HCT116 (cell line): ENCODE measurements around the gene POLE3. TPM values are rescaled to one million over a fixed set of nuclear protein-coding genes. Genes with fewer than 3 reads are reported as not detected.

Source experiments
- ATAC-seq: fragments of 200-7000 bp; cut with Tn5 transposase; 2 replicates; pipeline ENCODE4 v1.9.1; 2020; ENCODE audit warnings: mild to moderate bottlenecking, moderate library complexity
- Bru-seq: library from RNA; stranded (reverse); fragments of 400-500 nt; gene quantifications from one replicate; lab custom pipeline; 2021; lab: Mats Ljungman, UMichigan
- BruChase-seq, 2 experiments: library from RNA; stranded (reverse); fragments of 400-500 nt; gene quantifications; one replicate each; lab custom pipeline; 2021; lab: Mats Ljungman, UMichigan
- BruUV-seq: library from RNA; stranded (reverse); fragments of 400-500 nt; replicated peaks from 2 replicates; lab custom pipeline; 2021; lab: Mats Ljungman, UMichigan
- CTCF ChIA-PET: fragments of 300-600 bp; sonication (Branson Sonifier 250); formaldehyde crosslinking; loops from one replicate; lab custom pipeline; 2021; ENCODE audit warnings: antibody characterized with exemption; lab: Charles Lee
- POLR2A ChIA-PET: fragments of 300-600, 350-600 bp; sonication (Branson Sonifier 250); formaldehyde crosslinking; loops from one replicate; lab custom pipeline; 2021; ENCODE audit warnings: antibody characterized with exemption; lab: Charles Lee
- RAD21 ChIA-PET, 2 experiments: fragments of 300-600 bp; sonication (Branson Sonifier 250); formaldehyde crosslinking; loops; one replicate each; lab custom pipeline; 2023; ENCODE audit warnings: low total read pairs in 2 of 2; ENCODE audit not compliant: uncharacterized antibody in 2 of 2, unreplicated experiment in 2 of 2, low non-redundant PET in 1 of 2; lab: Charles Lee
- DNase-seq: peaks from one replicate; pipeline ENCODE4 v3.0.0-alpha.2; 2010; ENCODE audit warnings: low read depth, low spot score
- H2AFZ ChIP-seq: fragments of 200-600 bp; shearing (Covaris generic), sonication (generic); 2 replicates; pipeline ENCODE4 v1.6.1; 2017; ENCODE audit warnings: low read depth, mixed run types, mixed read lengths, antibody characterized with exemption, low read length; ENCODE audit not compliant: poor library complexity, severe bottlenecking
- H3K27ac ChIP-seq: 2 replicates; pipeline ENCODE4 v1.5.1; 2012; ENCODE audit warnings: low read depth, low read length
- H3K27me3 ChIP-seq: fragments of 200-600 bp; sonication (generic); 2 replicates; pipeline ENCODE4 v1.6.1; 2016; ENCODE audit warnings: mixed run types, low read length, mixed read lengths; ENCODE audit not compliant: insufficient read depth
- H3K36me3 ChIP-seq, 2 experiments: fragments of 200-500 bp in 1 of 2; fragments of 200-600 bp in 1 of 2; sonication (Bioruptor generic) in 1 of 2; sonication (generic) in 1 of 2; 2 replicates each; pipeline versions ENCODE4 v1.5.1 to v1.6.1; 2014 to 2016; ENCODE audit warnings: low read length in 2 of 2, inconsistent platforms in 1 of 2, mixed read lengths in 1 of 2, mixed run types in 1 of 2; ENCODE audit not compliant: insufficient read depth in 2 of 2, control insufficient read depth in 1 of 2
- H3K4me1 ChIP-seq, 2 experiments: fragments of 200-600 bp in 1 of 2; sonication (generic) in 1 of 2; 2 replicates each; pipeline versions ENCODE4 v1.5.1 to v1.6.1; 2012 to 2017; ENCODE audit warnings: low read length in 2 of 2, inconsistent platforms in 1 of 2, mild to moderate bottlenecking in 1 of 2, mixed read lengths in 1 of 2, mixed run types in 1 of 2, moderate library complexity in 1 of 2; ENCODE audit not compliant: insufficient read depth in 2 of 2, control insufficient read depth in 1 of 2
- H3K4me2 ChIP-seq: fragments of 200-600 bp; sonication (generic); 2 replicates; pipeline ENCODE4 v1.6.1; 2017; ENCODE audit warnings: mixed run types, low read length, mixed read lengths
- H3K4me3 ChIP-seq, 2 experiments: fragments of 200-600 bp in 1 of 2; sonication (generic) in 1 of 2; replicated peaks in 1 of 2; 2 replicates each; pipeline ENCODE4 v1.5.1; 2011 to 2016; ENCODE audit warnings: low read length in 2 of 2, control low read depth in 1 of 2, low read depth in 1 of 2, mild to moderate bottlenecking in 1 of 2, mixed read lengths in 1 of 2, mixed run types in 1 of 2
- H3K79me2 ChIP-seq: fragments of 200-600 bp; sonication (generic); 2 replicates; pipeline ENCODE4 v1.6.1; 2017; ENCODE audit warnings: mild to moderate bottlenecking, mixed run types, low read length, moderate library complexity, mixed read lengths; ENCODE audit not compliant: insufficient read depth
- H3K9ac ChIP-seq: fragments of 200-600 bp; sonication (generic); 2 replicates; pipeline ENCODE4 v1.6.1; 2016; ENCODE audit warnings: low read length, mixed read lengths
- H3K9me2 ChIP-seq: fragments of 200-600 bp; sonication (generic), shearing (Covaris generic); 2 replicates; pipeline ENCODE4 v1.6.1; 2017; ENCODE audit warnings: mixed run types, mild to moderate bottlenecking, moderate library complexity; ENCODE audit not compliant: insufficient read depth
- H3K9me3 ChIP-seq, 2 experiments: fragments of 200-500 bp in 1 of 2; fragments of 200-600 bp in 1 of 2; sonication (Bioruptor generic) in 1 of 2; sonication (generic) in 1 of 2; 2 replicates each; pipeline ENCODE4 v1.6.1; 2014 to 2017; ENCODE audit warnings: low read length in 2 of 2, mixed read lengths in 2 of 2, inconsistent platforms in 1 of 2, low read depth in 1 of 2, mild to moderate bottlenecking in 1 of 2, mixed run types in 1 of 2, moderate library complexity in 1 of 2; ENCODE audit not compliant: control insufficient read depth in 1 of 2, insufficient read depth in 1 of 2
- H4K20me1 ChIP-seq: fragments of 200-600 bp; sonication (generic), shearing (Covaris generic); 2 replicates; pipeline ENCODE4 v1.6.1; 2017; ENCODE audit warnings: mixed run types, mild to moderate bottlenecking, moderate library complexity; ENCODE audit not compliant: insufficient read depth
- ATF3 ChIP-seq: IDR thresholded peaks from 2 replicates; pipeline ENCODE4 v1.6.1; 2012
- CEBPB ChIP-seq: IDR thresholded peaks from 2 replicates; pipeline ENCODE4 v1.6.1; 2012; ENCODE audit warnings: low read depth
- CTCF ChIP-seq, 3 experiments: fragments of 200-600 bp in 1 of 3; sonication (generic) in 1 of 3; IDR thresholded peaks in 2 of 3; conservative IDR thresholded peaks in 1 of 3; 2 replicates each; pipeline ENCODE4 v1.5.1; 2012 to 2017; ENCODE audit warnings: low read depth in 2 of 3, low read length in 2 of 3, antibody characterized with exemption in 1 of 3, borderline replicate concordance in 1 of 3, control low read depth in 1 of 3, mild to moderate bottlenecking in 1 of 3, mixed read lengths in 1 of 3, mixed run types in 1 of 3, moderate library complexity in 1 of 3; ENCODE audit not compliant: insufficient read depth in 1 of 3
- EGR1 ChIP-seq: IDR thresholded peaks from 2 replicates; pipeline ENCODE4 v1.6.1; 2012; ENCODE audit warnings: low read depth
- ELF1 ChIP-seq: IDR thresholded peaks from 2 replicates; pipeline ENCODE4 v1.6.1; 2012; ENCODE audit warnings: low read depth, borderline replicate concordance
- EZH2 ChIP-seq: fragments of 200-600 bp; sonication (generic); IDR thresholded peaks from 2 replicates; pipeline ENCODE4 v1.6.1; 2017; ENCODE audit warnings: antibody characterized with exemption, mixed run types
- EZH2phosphoT487 ChIP-seq: fragments of 200-600 bp; IDR thresholded peaks from 2 replicates; pipeline ENCODE4 v1.6.1; 2018; ENCODE audit warnings: antibody characterized with exemption, borderline replicate concordance
- FOSL1 ChIP-seq: IDR thresholded peaks from 2 replicates; pipeline ENCODE4 v1.6.1; 2012; ENCODE audit warnings: low read depth
- JUND ChIP-seq: IDR thresholded peaks from 2 replicates; pipeline ENCODE4 v1.6.1; 2012
- MAX ChIP-seq: IDR thresholded peaks from 2 replicates; pipeline ENCODE4 v1.6.1; 2012
- POLR2AphosphoS5 ChIP-seq: IDR thresholded peaks from 2 replicates; pipeline ENCODE4 v1.6.1; 2011; ENCODE audit warnings: mild to moderate bottlenecking, low read depth, low read length, moderate library complexity
- RAD21 ChIP-seq: IDR thresholded peaks from 2 replicates; pipeline ENCODE4 v1.6.1; 2012; ENCODE audit warnings: low read depth, mild to moderate bottlenecking
- SIN3A ChIP-seq: IDR thresholded peaks from 2 replicates; pipeline ENCODE4 v1.6.1; 2012; ENCODE audit warnings: low read depth
- SP1 ChIP-seq: IDR thresholded peaks from 2 replicates; pipeline ENCODE4 v1.6.1; 2012; ENCODE audit warnings: low read depth
- SRF ChIP-seq: IDR thresholded peaks from 2 replicates; pipeline ENCODE4 v1.6.1; 2012; ENCODE audit warnings: low read depth
- YY1 ChIP-seq: IDR thresholded peaks from 2 replicates; pipeline ENCODE4 v1.6.1; 2011; ENCODE audit warnings: low read length, low read depth, moderate library complexity, mild to moderate bottlenecking; ENCODE audit not compliant: insufficient replicate concordance; ENCODE audit errors: extremely low read depth
- ZBTB33 ChIP-seq: IDR thresholded peaks from 2 replicates; pipeline ENCODE4 v1.6.1; 2011; ENCODE audit warnings: mild to moderate bottlenecking, low read length, moderate library complexity; ENCODE audit not compliant: insufficient replicate concordance; ENCODE audit errors: extremely low read depth
- ZFX ChIP-seq: fragments of 450-650 bp; IDR thresholded peaks from 2 replicates; pipeline ENCODE4 v1.6.1; 2017
- ZNF274 ChIP-seq: fragments of 200-500 bp; sonication (Bioruptor generic); IDR thresholded peaks from 2 replicates; pipeline ENCODE4 v1.6.1; 2014; ENCODE audit warnings: mild to moderate bottlenecking, low read depth, low read length, inconsistent platforms
- intact Hi-C: fragments of 100-400 bp; cut with micrococcal nuclease; formaldehyde crosslinking; loops from 2 replicates; pipeline ENCODE4 v1.10.0; 2022
- long read RNA-seq: library from polyadenylated mRNA; unstranded; transcript quantifications from one replicate; pipeline ENCODE4 v2.0.0, GENCODE V29; 2021; ENCODE audit not compliant: unreplicated experiment
- polyA plus RNA-seq: library from polyadenylated mRNA; unstranded; fragments of >200 nt; gene quantifications from 2 replicates; pipeline ENCODE4 v1.2.1, GENCODE V29; 2012; ENCODE audit warnings: missing spikeins
- total RNA-seq: library from RNA; stranded (reverse); gene quantifications from one replicate; pipeline ENCODE4 v1.2.1, GENCODE V29; 2021; ENCODE audit not compliant: unreplicated experiment

POLE3 gene
- 65.1 TPM for total RNA-seq
- 31.3 and 38.8 TPM in 2 replicates for polyA plus RNA-seq
- percentile 93 among the genes with signal in this experiment for Bru-seq, nascent RNA
- BruChase-seq, experiment 1, labeled RNA remaining after a 6-hour chase = percentile 99 among the genes with signal in this experiment
- BruChase-seq, experiment 2, labeled RNA remaining after a 2-hour chase = percentile 98 among the genes with signal in this experiment
- long read RNA-seq, transcript POLE3-203 (3 exons, 455 nt) = minor isoform, 6 of 86 reads
- long read RNA-seq, transcript POLE3-201 (4 exons, 2,109 nt) = major isoform, 67 of 86 reads
- long read RNA-seq, partial matches to known transcripts = 0 of 86 reads
- long read RNA-seq, other reads (novel, unspliced or antisense) = 11 of 86 reads

GRCh38 chr9:113410207-113410864 lies at the start of gene POLE3, which contains the start of gene C9orf43:
POLE3 (minus strand) TSS chr9:113410675; CDS start chr9:113410293, 382 bp downstream.
C9orf43 (plus strand) TSS chr9:113410747; CDS start chr9:113413494, 2,747 bp downstream.
- Histone ChIP-seq H3K4me3 (peak within 1 kb of the TSS; percentile 95 to 98), H3K9ac (peak within 1 kb of the TSS; percentile 92), H3K27ac (peak within 1 kb of the TSS; percentile 89), H3K79me2 (peaks cover 33% of the 10 kb centered on the region), H3K36me3 (peaks cover 12 to 20% of the 10 kb centered on the region in 2 experiments; a peak in 3 of 4 replicates), H2AFZ (peak within 1 kb of the TSS; percentile 28), H3K9me2 (no peaks in the 10 kb centered on the region), H4K20me1 (peaks cover 3% of the 10 kb centered on the region; the same call in 1 of the 2 replicates), H3K4me2 (peak within 1 kb of the TSS; percentile 83), H3K9me3 (no peaks in the 10 kb centered on the region), H3K27me3 (no peaks in the 10 kb centered on the region), H3K4me1 (peaks cover 6 to 17% of the 10 kb centered on the region in 2 experiments)
- RAD21 ChIA-PET = interaction anchor here in 1 of 2 experiments (1.0 kb wide), 2 partner anchors 9 to 33 kb away, joined by 3 to 8 read pairs; partner anchors contain the start of genes ALAD and HDHD3
- ATAC-seq (peak; percentile 91), DNase-seq (peak; percentile 92)
- BruUV-seq = no TSS peak
- intact Hi-C loops = no loop called here
- POLR2A ChIA-PET = interaction anchor here (0.8 to 1.9 kb wide), 11 partner anchors 9 to 189 kb away, joined by 3 to 13 read pairs (median 4); partner anchors contain the start of genes ALAD, CDC26, FKBP15 and PRPF4
- CTCF ChIA-PET = interaction anchor here (0.7 to 2.0 kb wide), 5 partner anchors 9 to 245 kb away, joined by 3 to 19 read pairs (median 4); partner anchors contain the start of genes ALAD, CDC26 and PRPF4
- TF ChIP-seq MAX (no peak), ATF3 (no peak), JUND (no peak), SIN3A (no peak), EZH2phosphoT487 (no peak), FOSL1 (no peak), POLR2AphosphoS5 (peak; percentile 84), CEBPB (no peak), EZH2 (no peak), SRF (no peak), ZNF274 (no peak), SP1 (no peak), CTCF (IDR thresholded peaks at IDR 0.05 in 2 of 3, conservative IDR thresholded peaks at IDR 0.05 in 1 of 3; ENCODE audit: borderline replicate concordance in 1 of 3, insufficient read depth in 1 of 3, low read depth in 2 of 3, low read length in 2 of 3) (no peak), RAD21 (no peak), EGR1 (no peak), ELF1 (no peak), ZBTB33 (peak; percentile 82), YY1 (peak; percentile 65), ZFX (peak; percentile 28; the same call in 1 of the 2 replicates)
